Neural cell (in vitro differentiated cells): ENCODE results near the gene DPH3. TPM values are rescaled to one million over a fixed set of nuclear protein-coding genes. Genes with fewer than 3 reads are reported as not detected.

Experiments used
- H2AFZ ChIP-seq: fragments of 200-600, 300-800 bp; sonication (generic), shearing (Covaris generic); 2 replicates; pipeline ENCODE4 v1.6.0; 2014; ENCODE audit warnings: low read depth, mild to moderate bottlenecking, antibody characterized with exemption, low read length, moderate library complexity
- H3F3A ChIP-seq: fragments of 200-600 bp; shearing (Covaris generic); 2 replicates; pipeline ENCODE4 v1.6.1; 2016; ENCODE audit warnings: mild to moderate bottlenecking, moderate library complexity, mixed read lengths, antibody characterized with exemption, low read length; ENCODE audit not compliant: insufficient read depth, poor library complexity, severe bottlenecking
- H3K27ac ChIP-seq: fragments of 200-600, 300-800 bp; sonication (generic), shearing (Covaris generic); 2 replicates; pipeline ENCODE4 v1.5.1; 2014; ENCODE audit warnings: mild to moderate bottlenecking, low read length, moderate library complexity
- H3K27me3 ChIP-seq: fragments of 300-800, 200-600 bp; sonication (generic), shearing (Covaris generic); 2 replicates; pipeline ENCODE4 v1.6.0; 2014; ENCODE audit warnings: mild to moderate bottlenecking, low read depth, low read length, moderate library complexity; ENCODE audit not compliant: insufficient read depth
- H3K36me3 ChIP-seq: fragments of 300-800, 200-600 bp; sonication (generic), shearing (Covaris generic); 2 replicates; pipeline ENCODE4 v1.5.1; 2014; ENCODE audit warnings: mild to moderate bottlenecking, antibody characterized with exemption, low read length, moderate library complexity; ENCODE audit not compliant: insufficient read depth
- H3K4me2 ChIP-seq: fragments of 300-800, 200-600 bp; sonication (generic), shearing (Covaris generic); 2 replicates; pipeline ENCODE4 v1.6.0; 2014; ENCODE audit warnings: mild to moderate bottlenecking, low read length
- H3K4me3 ChIP-seq: fragments of 300-800, 200-600 bp; sonication (generic), shearing (Covaris generic); 2 replicates; pipeline ENCODE4 v1.5.1; 2014; ENCODE audit warnings: mild to moderate bottlenecking, low read length, moderate library complexity
- H3K79me2 ChIP-seq: fragments of 200-600 bp; shearing (Covaris generic); replicated peaks from 2 replicates; pipeline ENCODE4 v1.6.0; 2014; ENCODE audit warnings: mild to moderate bottlenecking, low read length, moderate library complexity; ENCODE audit not compliant: insufficient read depth
- H3K9ac ChIP-seq: fragments of 300-800, 200-600 bp; sonication (generic), shearing (Covaris generic); 2 replicates; pipeline ENCODE4 v1.6.1; 2016; ENCODE audit warnings: mild to moderate bottlenecking, low read length, mixed read lengths
- H3K9me2 ChIP-seq: fragments of 200-600 bp; shearing (Covaris generic); 2 replicates; pipeline ENCODE4 v1.6.1; 2016; ENCODE audit warnings: mild to moderate bottlenecking, low read length, mixed read lengths; ENCODE audit not compliant: insufficient read depth
- H3K9me3 ChIP-seq: fragments of 200-600, 300-800 bp; sonication (generic), shearing (Covaris generic); 2 replicates; pipeline ENCODE4 v1.6.1; 2016; ENCODE audit warnings: mild to moderate bottlenecking, mixed run types, low read length, moderate library complexity, mixed read lengths
- H4K20me1 ChIP-seq: fragments of 200-600 bp; shearing (Covaris generic); 2 replicates; pipeline ENCODE4 v1.6.1; 2016; ENCODE audit warnings: mild to moderate bottlenecking, mixed run types; ENCODE audit not compliant: insufficient read depth
- CTCF ChIP-seq: fragments of 450-650 bp; IDR thresholded peaks from 2 replicates; pipeline ENCODE4 v1.5.1; 2014; ENCODE audit warnings: antibody characterized with exemption, mild to moderate bottlenecking, moderate library complexity; ENCODE audit not compliant: poor library complexity, severe bottlenecking
- EP300 ChIP-seq: fragments of 450-650 bp; conservative IDR thresholded peaks from 2 replicates; pipeline ENCODE4 v1.6.1; 2014; ENCODE audit warnings: antibody characterized with exemption, mild to moderate bottlenecking, moderate library complexity; ENCODE audit not compliant: poor library complexity, severe bottlenecking
- EZH2 ChIP-seq: fragments of 200-600, 300-800 bp; shearing (Covaris generic), sonication (generic); IDR thresholded peaks from 2 replicates; pipeline ENCODE4 v1.6.1; 2014; ENCODE audit warnings: antibody characterized with exemption, low read length, borderline replicate concordance, mild to moderate bottlenecking; ENCODE audit not compliant: insufficient read depth, poor library complexity, severe bottlenecking
- MXI1 ChIP-seq: fragments of 450-650 bp; conservative IDR thresholded peaks from 2 replicates; pipeline ENCODE4 v1.6.1; 2014; ENCODE audit warnings: antibody characterized with exemption, mild to moderate bottlenecking; ENCODE audit not compliant: poor library complexity, severe bottlenecking
- POLR2AphosphoS5 ChIP-seq: IDR thresholded peaks from 2 replicates; pipeline ENCODE4 v1.6.1; 2012
- RAD21 ChIP-seq: fragments of 450-650 bp; conservative IDR thresholded peaks from 2 replicates; pipeline ENCODE4 v1.6.1; 2014; ENCODE audit warnings: antibody characterized with exemption, mild to moderate bottlenecking, moderate library complexity
- SMC3 ChIP-seq: fragments of 450-650 bp; conservative IDR thresholded peaks from 2 replicates; pipeline ENCODE4 v1.6.1; 2014; ENCODE audit warnings: antibody characterized with exemption, mild to moderate bottlenecking, moderate library complexity; ENCODE audit not compliant: poor library complexity
- TAF1 ChIP-seq: IDR thresholded peaks from 2 replicates; pipeline ENCODE4 v1.6.1; 2012; ENCODE audit warnings: low read depth
- polyA plus RNA-seq: library from polyadenylated mRNA; depleted of rRNA; stranded (reverse); fragments of >200 nt; gene quantifications from 2 replicates; pipeline ENCODE4 v1.2.3, GENCODE V29; 2014
- TF ChIP-seq, protein P1 (sequence below): IDR thresholded peaks from 2 replicates; pipeline ENCODE4 v1.6.1; 2012; ENCODE audit warnings: borderline replicate concordance

Gene DPH3
- polyA plus RNA-seq, 1 donor from 2014 or later: 38.5 TPM

DNA sequence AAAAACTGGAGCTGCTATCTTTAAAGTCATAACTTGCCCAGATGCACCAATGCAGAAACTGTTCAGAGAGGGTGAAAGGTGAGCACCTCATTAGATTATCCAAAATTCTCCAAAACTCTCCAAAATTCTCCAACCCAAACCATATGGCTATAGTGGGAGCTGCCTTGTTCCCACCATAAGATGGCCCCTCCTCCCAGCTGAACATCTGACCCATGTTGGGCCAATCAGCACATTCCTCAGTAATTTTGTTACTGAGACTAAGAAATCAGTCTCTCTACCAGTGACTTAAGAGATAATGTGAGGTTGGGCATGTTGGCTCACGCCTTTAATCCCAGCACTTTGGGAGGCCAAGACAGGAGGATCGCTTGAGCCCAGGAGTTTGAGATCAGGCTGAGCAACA is 32.8 kb downstream of the DPH3 start:
- Histone ChIP-seq H3K36me3 (no peaks in the 10 kb centered on the region), H3K4me3 (no peak overlapping the region), H3K27me3 (no peaks in the 10 kb centered on the region), H3K9me3 (no peaks in the 10 kb centered on the region), H3K4me2 (no peak overlapping the region), H3K27ac (no peak overlapping the region), H3K9ac (no peak overlapping the region), H3F3A (no peaks in the 10 kb centered on the region), H3K9me2 (no peaks in the 10 kb centered on the region), H3K79me2 (no peaks in the 10 kb centered on the region), H4K20me1 (no peaks in the 10 kb centered on the region), H2AFZ (no peak overlapping the region)
- TF ChIP-seq EP300 (no peak), POLR2AphosphoS5 (no peak), CTCF (no peak), MXI1 (no peak), EZH2 (no peak), TAF1 (no peak), SMC3 (no peak), RAD21 (no peak)
- TF ChIP-seq, protein P1, sequence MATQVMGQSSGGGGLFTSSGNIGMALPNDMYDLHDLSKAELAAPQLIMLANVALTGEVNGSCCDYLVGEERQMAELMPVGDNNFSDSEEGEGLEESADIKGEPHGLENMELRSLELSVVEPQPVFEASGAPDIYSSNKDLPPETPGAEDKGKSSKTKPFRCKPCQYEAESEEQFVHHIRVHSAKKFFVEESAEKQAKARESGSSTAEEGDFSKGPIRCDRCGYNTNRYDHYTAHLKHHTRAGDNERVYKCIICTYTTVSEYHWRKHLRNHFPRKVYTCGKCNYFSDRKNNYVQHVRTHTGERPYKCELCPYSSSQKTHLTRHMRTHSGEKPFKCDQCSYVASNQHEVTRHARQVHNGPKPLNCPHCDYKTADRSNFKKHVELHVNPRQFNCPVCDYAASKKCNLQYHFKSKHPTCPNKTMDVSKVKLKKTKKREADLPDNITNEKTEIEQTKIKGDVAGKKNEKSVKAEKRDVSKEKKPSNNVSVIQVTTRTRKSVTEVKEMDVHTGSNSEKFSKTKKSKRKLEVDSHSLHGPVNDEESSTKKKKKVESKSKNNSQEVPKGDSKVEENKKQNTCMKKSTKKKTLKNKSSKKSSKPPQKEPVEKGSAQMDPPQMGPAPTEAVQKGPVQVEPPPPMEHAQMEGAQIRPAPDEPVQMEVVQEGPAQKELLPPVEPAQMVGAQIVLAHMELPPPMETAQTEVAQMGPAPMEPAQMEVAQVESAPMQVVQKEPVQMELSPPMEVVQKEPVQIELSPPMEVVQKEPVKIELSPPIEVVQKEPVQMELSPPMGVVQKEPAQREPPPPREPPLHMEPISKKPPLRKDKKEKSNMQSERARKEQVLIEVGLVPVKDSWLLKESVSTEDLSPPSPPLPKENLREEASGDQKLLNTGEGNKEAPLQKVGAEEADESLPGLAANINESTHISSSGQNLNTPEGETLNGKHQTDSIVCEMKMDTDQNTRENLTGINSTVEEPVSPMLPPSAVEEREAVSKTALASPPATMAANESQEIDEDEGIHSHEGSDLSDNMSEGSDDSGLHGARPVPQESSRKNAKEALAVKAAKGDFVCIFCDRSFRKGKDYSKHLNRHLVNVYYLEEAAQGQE: no peak

DNA sequence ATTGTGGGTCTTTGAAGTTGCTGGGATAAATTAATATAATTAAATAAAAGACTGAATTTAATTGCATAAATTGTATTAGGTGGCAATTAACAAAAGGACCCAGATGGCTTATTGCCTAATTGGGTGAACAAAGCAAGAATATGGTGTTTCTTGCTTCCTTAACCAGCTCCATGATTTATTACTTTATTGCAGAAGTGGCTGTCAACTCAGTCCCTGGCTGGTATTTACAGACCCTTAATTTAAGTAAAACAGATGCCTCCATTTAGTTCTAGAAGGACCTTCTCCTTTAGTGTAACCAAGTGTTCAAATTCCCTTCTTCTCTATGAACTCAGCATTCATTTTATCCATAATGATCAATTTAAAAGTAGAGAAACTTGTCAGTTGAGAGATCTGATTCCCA is 35.1 kb downstream of the DPH3 start:
- H3K27ac ChIP-seq: no peak overlapping the region
- H2AFZ ChIP-seq: no peak overlapping the region
- no peaks in the 10 kb centered on the region for H4K20me1 ChIP-seq
- no peaks in the 10 kb centered on the region for H3F3A ChIP-seq
- TF ChIP-seq MXI1 (no peak), TAF1 (no peak), SMC3 (no peak), RAD21 (no peak), EZH2 (no peak), CTCF (no peak), EP300 (no peak), POLR2AphosphoS5 (no peak)
- TF ChIP-seq, protein P1: no peak
- H3K4me3 ChIP-seq: no peak overlapping the region
- H3K4me2 ChIP-seq: no peak overlapping the region
- H3K27me3 ChIP-seq: no peaks in the 10 kb centered on the region
- no peak overlapping the region for H3K9ac ChIP-seq
- H3K9me2 ChIP-seq: no peaks in the 10 kb centered on the region
- no peaks in the 10 kb centered on the region for H3K36me3 ChIP-seq
- no peaks in the 10 kb centered on the region for H3K9me3 ChIP-seq
- H3K79me2 ChIP-seq: no peaks in the 10 kb centered on the region
